ENCODE results near the gene DAGLA.

GRCh38 chr11:61697764-61698163 lies 17.6 kb downstream of the DAGLA start:
- no peak for TF ChIP-seq CTCF (IDR thresholded peaks at IDR 0.05; ENCODE audit: low read length)
- TF ChIP-seq EZH2phosphoT487 (IDR thresholded peaks at IDR 0.05; ENCODE audit: low read length): no peak
- no peak for TF ChIP-seq EZH2 (optimal IDR thresholded peaks at IDR 0.05; ENCODE audit: low read depth, low read length)

All from MM.1S (cell line).